Trophoblast cell (in vitro differentiated cells and primary cell): ENCODE data around the gene USP7.

ENCODE experiments used
- DNase-seq, 2 donors: peaks; one replicate each; pipeline ENCODE4 v3.0.0-alpha.2; 2016
- H2AFZ ChIP-seq: 2 replicates; pipeline ENCODE4 v1.6.1; 2013; ENCODE audit warnings: low read length, moderate library complexity, mild to moderate bottlenecking; ENCODE audit not compliant: insufficient read depth, poor library complexity
- H2AK5ac ChIP-seq: 2 replicates; pipeline ENCODE4 v1.6.1; 2013; ENCODE audit warnings: mild to moderate bottlenecking, low read length
- H2BK120ac ChIP-seq: 2 replicates; pipeline ENCODE4 v1.6.1; 2013; ENCODE audit warnings: low read length, mild to moderate bottlenecking, moderate library complexity; ENCODE audit not compliant: insufficient read depth, poor library complexity
- H2BK12ac ChIP-seq: 2 replicates; pipeline ENCODE4 v1.6.1; 2013; ENCODE audit warnings: mild to moderate bottlenecking, low read length, moderate library complexity
- H2BK5ac ChIP-seq: 2 replicates; pipeline ENCODE4 v1.6.1; 2013; ENCODE audit warnings: low read length, low read depth, moderate library complexity, mild to moderate bottlenecking; ENCODE audit not compliant: poor library complexity
- H3K14ac ChIP-seq: 2 replicates; pipeline ENCODE4 v1.6.1; 2013; ENCODE audit warnings: mild to moderate bottlenecking, low read length
- H3K18ac ChIP-seq: 2 replicates; pipeline ENCODE4 v1.6.1; 2013; ENCODE audit warnings: mild to moderate bottlenecking, low read length
- H3K23ac ChIP-seq: 2 replicates; pipeline ENCODE4 v1.6.1; 2013; ENCODE audit warnings: low read length
- H3K27ac ChIP-seq: 2 replicates; pipeline ENCODE4 v1.5.1; 2013; ENCODE audit warnings: low read depth, mild to moderate bottlenecking, inconsistent platforms, low read length, moderate library complexity
- H3K27me3 ChIP-seq: 2 replicates; pipeline ENCODE4 v1.6.1; 2013; ENCODE audit warnings: inconsistent platforms, mild to moderate bottlenecking, low read length, moderate library complexity; ENCODE audit not compliant: insufficient read depth
- H3K36me3 ChIP-seq, 2 experiments: 1 replicate in 1 of 2; 2 replicates in 1 of 2; pipeline ENCODE4 v1.6.1; 2013; ENCODE audit warnings: low read length in 2 of 2, mild to moderate bottlenecking in 2 of 2, moderate library complexity in 1 of 2; ENCODE audit not compliant: insufficient read depth in 2 of 2, control insufficient read depth in 1 of 2
- H3K4ac ChIP-seq: 2 replicates; pipeline ENCODE4 v1.6.1; 2013; ENCODE audit warnings: low read depth, mild to moderate bottlenecking, low read length, moderate library complexity
- H3K4me1 ChIP-seq, 2 experiments: 1 replicate in 1 of 2; 2 replicates in 1 of 2; pipeline ENCODE4 v1.6.1; 2013; ENCODE audit warnings: low read length in 2 of 2, mild to moderate bottlenecking in 2 of 2, moderate library complexity in 1 of 2; ENCODE audit not compliant: insufficient read depth in 2 of 2, control insufficient read depth in 1 of 2
- H3K4me2 ChIP-seq: 2 replicates; pipeline ENCODE4 v1.6.1; 2013; ENCODE audit warnings: inconsistent platforms, mild to moderate bottlenecking, low read length, moderate library complexity
- H3K4me3 ChIP-seq: 2 replicates; pipeline ENCODE4 v1.5.1; 2013; ENCODE audit warnings: mild to moderate bottlenecking, low read depth, low read length, inconsistent platforms
- H3K79me1 ChIP-seq: one replicate; pipeline ENCODE4 v1.6.1; 2013; ENCODE audit warnings: low read length
- H3K79me2 ChIP-seq: 2 replicates; pipeline ENCODE4 v1.6.1; 2013; ENCODE audit warnings: low read length, mild to moderate bottlenecking; ENCODE audit not compliant: control insufficient read depth, insufficient read depth, poor library complexity
- H3K9ac ChIP-seq: 2 replicates; pipeline ENCODE4 v1.6.1; 2013; ENCODE audit warnings: mild to moderate bottlenecking, low read length
- H3K9me3 ChIP-seq: 2 replicates; pipeline ENCODE4 v1.6.1; 2013; ENCODE audit warnings: low read depth, mild to moderate bottlenecking, control low read depth, inconsistent platforms, low read length; ENCODE audit not compliant: insufficient read depth
- H4K12ac ChIP-seq: 2 replicates; pipeline ENCODE4 v1.6.1; 2013; ENCODE audit warnings: low read depth, mild to moderate bottlenecking, low read length, moderate library complexity
- H4K8ac ChIP-seq: 2 replicates; pipeline ENCODE4 v1.6.1; 2013; ENCODE audit warnings: low read depth, mild to moderate bottlenecking, low read length, moderate library complexity
- H4K91ac ChIP-seq: one replicate; pipeline ENCODE4 v1.6.1; 2013; ENCODE audit warnings: low read depth, mild to moderate bottlenecking, low read length, moderate library complexity
- WGBS: extraction: QIAGEN DNeasy Blood & Tissue Kit; methylation state at CpG from one replicate; pipeline ENCODE4 v1.1.7; 2013; ENCODE audit warnings: missing lambda C conversion rate; ENCODE audit not compliant: insufficient read length, insufficient coverage; ENCODE audit errors: extremely low coverage; 5-methylcytosine and 5-hydroxymethylcytosine counted together

Gene USP7

DNA sequence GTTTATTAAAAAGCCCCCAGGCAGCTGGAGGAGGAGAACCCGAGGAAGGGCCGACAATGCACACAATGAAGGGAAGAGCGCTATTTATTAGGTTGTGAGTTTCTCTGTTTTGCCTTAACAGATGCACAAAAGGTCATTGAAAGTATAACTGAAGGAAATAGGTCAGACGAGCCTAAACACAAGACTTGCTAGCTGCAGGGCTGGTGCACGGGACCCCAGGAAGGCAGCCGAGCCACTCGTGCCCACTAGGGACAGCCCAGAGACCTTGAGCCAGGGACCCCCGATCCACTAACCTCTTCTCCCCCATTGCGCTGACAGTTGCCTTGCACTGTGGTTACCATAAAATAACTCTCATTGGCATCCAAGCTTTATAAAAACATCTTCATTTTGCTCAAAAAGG is 70.3 kb downstream of the USP7 start:
- Histone ChIP-seq H3K27me3 (no peaks in the 10 kb centered on the region), H2BK120ac (no peak overlapping the region), H3K4me1 (no peaks in the 10 kb centered on the region), H2AK5ac (no peak overlapping the region), H4K12ac (no peak overlapping the region), H3K4ac (no peak overlapping the region), H3K4me2 (no peak overlapping the region), H3K27ac (no peak overlapping the region), H3K79me1 (no peaks in the 10 kb centered on the region), H3K14ac (no peak overlapping the region), H3K23ac (no peak overlapping the region), H4K91ac (no peak overlapping the region), H2AFZ (no peak overlapping the region), H3K9ac (no peak overlapping the region), H3K36me3 (peaks cover 61 to 71% of the 10 kb centered on the region in 2 experiments), H4K8ac (no peak overlapping the region), H3K79me2 (no peaks in the 10 kb centered on the region), H3K4me3 (no peak overlapping the region), H2BK5ac (no peak overlapping the region), H2BK12ac (no peak overlapping the region), H3K18ac (no peak overlapping the region), H3K9me3 (peaks cover 2% of the 10 kb centered on the region)
- no CpG with 5 or more reads among the region's 9 CpGs for WGBS
- no peak for DNase-seq

DNA sequence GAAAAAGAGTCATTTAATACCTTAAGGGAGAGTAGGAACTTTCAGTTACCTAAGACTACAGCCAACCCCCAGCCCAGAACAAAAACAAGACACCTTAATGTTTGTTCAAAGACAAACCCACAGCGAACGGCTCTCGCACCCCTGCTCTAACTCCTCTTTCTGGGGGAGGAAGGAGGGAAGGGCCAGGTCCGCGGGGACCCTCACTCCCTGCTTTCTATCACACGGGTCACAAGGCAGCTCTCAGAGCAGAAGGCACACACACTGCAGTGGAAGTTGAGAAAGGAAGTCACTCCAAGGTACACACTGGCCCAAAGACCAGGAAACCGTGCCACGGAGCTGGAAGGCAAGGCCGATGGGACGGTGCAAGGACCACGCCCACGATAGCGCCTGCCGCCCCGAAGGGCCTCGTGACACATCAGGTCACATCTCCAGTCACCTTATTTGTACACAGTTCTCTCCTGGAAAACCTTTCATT is 71.6 kb downstream of the USP7 start:
- Histone ChIP-seq H4K91ac (no peak overlapping the region), H3K14ac (no peak overlapping the region), H3K27me3 (no peaks in the 10 kb centered on the region), H3K79me1 (no peaks in the 10 kb centered on the region), H2BK12ac (no peak overlapping the region), H3K18ac (no peak overlapping the region), H2BK120ac (no peak overlapping the region), H3K4me2 (no peak overlapping the region), H3K79me2 (no peaks in the 10 kb centered on the region), H3K9me3 (peaks cover 2% of the 10 kb centered on the region), H3K36me3 (peaks cover 65 to 74% of the 10 kb centered on the region in 2 experiments), H4K8ac (no peak overlapping the region), H3K4ac (no peak overlapping the region), H3K9ac (no peak overlapping the region), H3K4me1 (no peaks in the 10 kb centered on the region), H3K27ac (no peak overlapping the region), H2AK5ac (no peak overlapping the region), H3K23ac (no peak overlapping the region), H2BK5ac (no peak overlapping the region), H2AFZ (no peak overlapping the region), H4K12ac (no peak overlapping the region), H3K4me3 (no peak overlapping the region)
- no CpG with 5 or more reads among the region's 16 CpGs for WGBS
- no peak for DNase-seq

DNA sequence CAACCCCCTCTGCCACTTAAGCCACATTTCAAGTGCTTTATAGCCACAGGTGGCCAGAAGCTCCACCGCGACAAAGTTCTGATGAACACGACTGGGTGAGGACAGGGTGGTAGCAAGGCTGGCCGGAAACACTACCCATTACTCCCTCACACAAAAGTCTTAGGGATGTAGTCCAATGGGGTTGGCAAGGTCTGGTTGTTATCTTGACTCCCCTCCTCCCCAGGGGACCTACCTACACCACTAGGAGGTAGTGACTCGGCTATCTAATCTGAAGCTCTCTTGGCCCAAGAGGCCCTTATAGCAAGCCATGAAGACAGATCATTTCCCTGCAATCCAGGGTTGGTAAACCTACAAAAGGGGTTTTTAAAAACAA is 73.2 kb downstream of the USP7 start:
- no peak overlapping the region for H2BK12ac ChIP-seq
- H2AFZ ChIP-seq: no peak overlapping the region
- no peak overlapping the region for H3K27ac ChIP-seq
- no peak overlapping the region for H3K4me2 ChIP-seq
- H2AK5ac ChIP-seq: no peak overlapping the region
- no peak overlapping the region for H4K12ac ChIP-seq
- no peak overlapping the region for H3K18ac ChIP-seq
- H3K4me1 ChIP-seq: no peaks in the 10 kb centered on the region
- H2BK120ac ChIP-seq: no peak overlapping the region
- no peak overlapping the region for H3K23ac ChIP-seq
- no peak overlapping the region for H4K91ac ChIP-seq
- no peaks in the 10 kb centered on the region for H3K79me1 ChIP-seq
- H4K8ac ChIP-seq: no peak overlapping the region
- WGBS: no CpG with 5 or more reads among the region's 5 CpGs
- H3K9me3 ChIP-seq: peaks cover 2% of the 10 kb centered on the region
- H2BK5ac ChIP-seq: no peak overlapping the region
- no peak for DNase-seq
- H3K4me3 ChIP-seq: no peak overlapping the region
- H3K36me3 ChIP-seq: peaks cover 57 to 67% of the 10 kb centered on the region in 2 experiments
- H3K79me2 ChIP-seq: no peaks in the 10 kb centered on the region
- no peak overlapping the region for H3K4ac ChIP-seq
- H3K27me3 ChIP-seq: no peaks in the 10 kb centered on the region
- H3K14ac ChIP-seq: no peak overlapping the region
- H3K9ac ChIP-seq: no peak overlapping the region

DNA sequence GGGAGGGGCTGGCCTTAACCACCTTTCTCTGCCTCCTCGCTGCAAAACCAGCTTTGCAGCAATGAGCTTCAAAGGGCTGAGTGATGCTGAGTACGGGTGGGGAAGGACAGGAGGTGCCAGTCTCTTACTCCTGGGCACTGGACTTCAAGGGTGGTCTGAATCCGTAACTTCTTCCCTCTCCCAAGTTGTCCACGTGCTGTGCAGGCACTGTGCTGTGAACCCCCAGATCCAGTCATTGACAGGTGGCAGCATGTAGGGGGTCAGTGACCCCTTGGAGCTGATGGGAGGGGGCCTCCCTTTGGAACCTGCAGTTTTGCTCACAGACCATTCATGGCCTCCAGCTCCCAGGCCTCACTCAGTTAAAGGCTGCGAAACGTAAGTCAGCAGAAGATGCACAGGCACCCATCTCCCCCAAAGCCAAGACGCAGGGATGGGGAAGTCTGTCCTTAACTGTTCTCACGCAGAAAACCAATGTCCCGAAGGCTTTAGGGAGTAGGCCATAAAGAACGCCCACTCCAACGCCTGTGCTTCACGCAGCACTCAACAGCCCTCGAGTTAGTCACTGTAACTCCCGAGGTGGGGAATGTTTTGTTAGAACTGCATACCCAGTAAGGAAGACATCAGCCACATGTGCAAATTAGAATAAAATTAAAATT is 73.7 kb downstream of the USP7 start:
- no peak overlapping the region for H3K4me2 ChIP-seq
- no peak overlapping the region for H2BK5ac ChIP-seq
- no peak overlapping the region for H3K9ac ChIP-seq
- no peaks in the 10 kb centered on the region for H3K79me1 ChIP-seq
- no peak overlapping the region for H3K27ac ChIP-seq
- H3K4me1 ChIP-seq: no peaks in the 10 kb centered on the region
- no peak overlapping the region for H4K12ac ChIP-seq
- H3K18ac ChIP-seq: no peak overlapping the region
- H2AFZ ChIP-seq: no peak overlapping the region
- H3K4me3 ChIP-seq: no peak overlapping the region
- H3K9me3 ChIP-seq: peaks cover 2% of the 10 kb centered on the region
- H2BK120ac ChIP-seq: no peak overlapping the region
- H3K14ac ChIP-seq: no peak overlapping the region
- H4K8ac ChIP-seq: no peak overlapping the region
- no peak overlapping the region for H3K4ac ChIP-seq
- no peak overlapping the region for H4K91ac ChIP-seq
- no peak overlapping the region for H3K23ac ChIP-seq
- whole genome bisulfite sequencing: no CpG with 5 or more reads among the region's 14 CpGs
- no peak overlapping the region for H2AK5ac ChIP-seq
- H3K79me2 ChIP-seq: no peaks in the 10 kb centered on the region
- peaks cover 57 to 62% of the 10 kb centered on the region in 2 experiments for H3K36me3 ChIP-seq
- no peak for DNase-seq
- H3K27me3 ChIP-seq: no peaks in the 10 kb centered on the region
- no peak overlapping the region for H2BK12ac ChIP-seq
